K562 (cell line): ENCODE measurements around the gene CCDC148.

Source experiments
- CBX5 ChIP-seq: IDR thresholded peaks from 2 replicates; pipeline ENCODE4 v1.6.1; 2014; ENCODE audit warnings: low read depth, borderline replicate concordance
- ELF1 ChIP-seq: fragments of 200-800 bp; sonication (Bioruptor generic); IDR thresholded peaks from 2 replicates; pipeline ENCODE4 v1.6.1; 2016; ENCODE audit warnings: missing genetic modification characterization, missing compliant biosample characterization
- EZH2 ChIP-seq: IDR thresholded peaks from 2 replicates; pipeline ENCODE4 v1.6.1; 2012; ENCODE audit warnings: low read depth, mild to moderate bottlenecking, inconsistent platforms, low read length, borderline replicate concordance
- GATA2 ChIP-seq: sonication (generic); formaldehyde crosslinking; IDR thresholded peaks from 2 replicates; pipeline ENCODE4 v1.4.0; 2020; ENCODE audit warnings: mild to moderate bottlenecking, missing genetic modification reagents
- HLTF ChIP-seq: fragments of 450-650 bp; IDR thresholded peaks from 2 replicates; pipeline ENCODE4 v1.6.1; 2016
- NR2C2 ChIP-seq, 2 experiments: fragments of 200-800 bp in 1 of 2; sonication (Bioruptor generic) in 1 of 2; sonication (generic) in 1 of 2; formaldehyde crosslinking in 1 of 2; IDR thresholded peaks; 2 replicates each; pipeline versions ENCODE4 v1.6.1 to v1.8.0; 2016 to 2022; ENCODE audit warnings: mild to moderate bottlenecking in 1 of 2, missing compliant biosample characterization in 1 of 2, missing genetic modification characterization in 1 of 2, missing genetic modification reagents in 1 of 2
- SMC3 ChIP-seq: conservative IDR thresholded peaks from 2 replicates; pipeline ENCODE4 v1.6.1; 2011; ENCODE audit warnings: low read depth, low read length, improper control_type of control experiment; ENCODE audit not compliant: insufficient read depth
- TF ChIP-seq, protein P1 (sequence below), 3 experiments: IDR thresholded peaks in 2 of 3; conservative IDR thresholded peaks in 1 of 3; 2 replicates each; pipeline ENCODE4 v1.5.1; 2011 to 2012; ENCODE audit warnings: low read length in 3 of 3, mild to moderate bottlenecking in 3 of 3, control low read depth in 2 of 3, improper control_type of control experiment in 1 of 3, inconsistent platforms in 1 of 3, low read depth in 1 of 3, mixed read lengths in 1 of 3, moderate library complexity in 1 of 3; ENCODE audit not compliant: insufficient read depth in 2 of 3
- TF ChIP-seq, protein P2 (sequence below): fragments of 150-350 bp; IDR thresholded peaks from 2 replicates; pipeline ENCODE4 v1.6.1; 2014; ENCODE audit warnings: low read depth, mild to moderate bottlenecking, low read length, borderline replicate concordance
- TF ChIP-seq, protein P3 (sequence below): sonication (generic); formaldehyde crosslinking; IDR thresholded peaks from 2 replicates; pipeline ENCODE4 v1.8.1; 2023; ENCODE audit warnings: mild to moderate bottlenecking, missing genetic modification reagents
- TF ChIP-seq, protein P4 (sequence below): fragments of 450-650 bp; IDR thresholded peaks from one replicate; pipeline ENCODE4 v1.6.1; 2018; ENCODE audit warnings: mild to moderate bottlenecking, moderate library complexity; ENCODE audit not compliant: partially characterized antibody
- TF ChIP-seq, protein P5 (sequence below), 2 experiments: IDR thresholded peaks; 2 replicates each; pipeline ENCODE4 v1.6.1; 2011; ENCODE audit warnings: borderline replicate concordance in 1 of 2, control low read depth in 1 of 2, low read depth in 1 of 2, low read length in 1 of 2, mild to moderate bottlenecking in 1 of 2, mixed read lengths in 1 of 2, moderate library complexity in 1 of 2; ENCODE audit not compliant: insufficient read depth in 1 of 2, insufficient read length in 1 of 2, poor library complexity in 1 of 2, severe bottlenecking in 1 of 2; ENCODE audit errors: extremely low read depth in 1 of 2
- TF ChIP-seq, protein P6 (sequence below), 2 experiments: fragments of 450-650 bp; IDR thresholded peaks; 2 replicates each; pipeline ENCODE4 v1.6.1; 2016; ENCODE audit warnings: mild to moderate bottlenecking in 2 of 2, borderline replicate concordance in 1 of 2, low read depth in 1 of 2, moderate library complexity in 1 of 2

DNA sequence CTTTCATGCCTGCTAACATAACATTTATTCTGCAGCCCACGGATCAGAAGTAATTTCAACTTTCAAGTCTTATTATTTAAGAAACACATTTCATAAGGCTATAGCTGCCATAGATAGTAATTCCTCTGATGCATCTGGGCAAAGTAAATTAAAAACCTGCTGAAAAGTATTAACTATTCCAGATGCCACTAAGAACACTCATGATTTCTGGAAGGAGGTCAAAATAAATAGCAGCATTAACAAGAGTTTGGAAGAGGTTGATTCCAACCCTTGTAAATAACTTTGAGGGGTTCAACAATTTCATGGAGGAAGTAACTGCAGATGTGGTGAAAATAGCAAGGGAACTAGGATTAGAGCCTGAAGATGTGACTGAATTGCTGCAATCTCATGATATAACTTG is 77.6 kb downstream of the CCDC148 start:
- TF ChIP-seq, protein P1, sequence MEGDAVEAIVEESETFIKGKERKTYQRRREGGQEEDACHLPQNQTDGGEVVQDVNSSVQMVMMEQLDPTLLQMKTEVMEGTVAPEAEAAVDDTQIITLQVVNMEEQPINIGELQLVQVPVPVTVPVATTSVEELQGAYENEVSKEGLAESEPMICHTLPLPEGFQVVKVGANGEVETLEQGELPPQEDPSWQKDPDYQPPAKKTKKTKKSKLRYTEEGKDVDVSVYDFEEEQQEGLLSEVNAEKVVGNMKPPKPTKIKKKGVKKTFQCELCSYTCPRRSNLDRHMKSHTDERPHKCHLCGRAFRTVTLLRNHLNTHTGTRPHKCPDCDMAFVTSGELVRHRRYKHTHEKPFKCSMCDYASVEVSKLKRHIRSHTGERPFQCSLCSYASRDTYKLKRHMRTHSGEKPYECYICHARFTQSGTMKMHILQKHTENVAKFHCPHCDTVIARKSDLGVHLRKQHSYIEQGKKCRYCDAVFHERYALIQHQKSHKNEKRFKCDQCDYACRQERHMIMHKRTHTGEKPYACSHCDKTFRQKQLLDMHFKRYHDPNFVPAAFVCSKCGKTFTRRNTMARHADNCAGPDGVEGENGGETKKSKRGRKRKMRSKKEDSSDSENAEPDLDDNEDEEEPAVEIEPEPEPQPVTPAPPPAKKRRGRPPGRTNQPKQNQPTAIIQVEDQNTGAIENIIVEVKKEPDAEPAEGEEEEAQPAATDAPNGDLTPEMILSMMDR (IDR thresholded peaks at IDR 0.05 in 2 of 3, conservative IDR thresholded peaks at IDR 0.05 in 1 of 3; ENCODE audit: insufficient read depth in 2 of 3, low read depth in 1 of 3, low read length in 3 of 3), result no peak
- TF ChIP-seq, protein P2, sequence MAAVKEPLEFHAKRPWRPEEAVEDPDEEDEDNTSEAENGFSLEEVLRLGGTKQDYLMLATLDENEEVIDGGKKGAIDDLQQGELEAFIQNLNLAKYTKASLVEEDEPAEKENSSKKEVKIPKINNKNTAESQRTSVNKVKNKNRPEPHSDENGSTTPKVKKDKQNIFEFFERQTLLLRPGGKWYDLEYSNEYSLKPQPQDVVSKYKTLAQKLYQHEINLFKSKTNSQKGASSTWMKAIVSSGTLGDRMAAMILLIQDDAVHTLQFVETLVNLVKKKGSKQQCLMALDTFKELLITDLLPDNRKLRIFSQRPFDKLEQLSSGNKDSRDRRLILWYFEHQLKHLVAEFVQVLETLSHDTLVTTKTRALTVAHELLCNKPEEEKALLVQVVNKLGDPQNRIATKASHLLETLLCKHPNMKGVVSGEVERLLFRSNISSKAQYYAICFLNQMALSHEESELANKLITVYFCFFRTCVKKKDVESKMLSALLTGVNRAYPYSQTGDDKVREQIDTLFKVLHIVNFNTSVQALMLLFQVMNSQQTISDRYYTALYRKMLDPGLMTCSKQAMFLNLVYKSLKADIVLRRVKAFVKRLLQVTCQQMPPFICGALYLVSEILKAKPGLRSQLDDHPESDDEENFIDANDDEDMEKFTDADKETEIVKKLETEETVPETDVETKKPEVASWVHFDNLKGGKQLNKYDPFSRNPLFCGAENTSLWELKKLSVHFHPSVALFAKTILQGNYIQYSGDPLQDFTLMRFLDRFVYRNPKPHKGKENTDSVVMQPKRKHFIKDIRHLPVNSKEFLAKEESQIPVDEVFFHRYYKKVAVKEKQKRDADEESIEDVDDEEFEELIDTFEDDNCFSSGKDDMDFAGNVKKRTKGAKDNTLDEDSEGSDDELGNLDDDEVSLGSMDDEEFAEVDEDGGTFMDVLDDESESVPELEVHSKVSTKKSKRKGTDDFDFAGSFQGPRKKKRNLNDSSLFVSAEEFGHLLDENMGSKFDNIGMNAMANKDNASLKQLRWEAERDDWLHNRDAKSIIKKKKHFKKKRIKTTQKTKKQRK, result no peak
- TF ChIP-seq, protein P3, sequence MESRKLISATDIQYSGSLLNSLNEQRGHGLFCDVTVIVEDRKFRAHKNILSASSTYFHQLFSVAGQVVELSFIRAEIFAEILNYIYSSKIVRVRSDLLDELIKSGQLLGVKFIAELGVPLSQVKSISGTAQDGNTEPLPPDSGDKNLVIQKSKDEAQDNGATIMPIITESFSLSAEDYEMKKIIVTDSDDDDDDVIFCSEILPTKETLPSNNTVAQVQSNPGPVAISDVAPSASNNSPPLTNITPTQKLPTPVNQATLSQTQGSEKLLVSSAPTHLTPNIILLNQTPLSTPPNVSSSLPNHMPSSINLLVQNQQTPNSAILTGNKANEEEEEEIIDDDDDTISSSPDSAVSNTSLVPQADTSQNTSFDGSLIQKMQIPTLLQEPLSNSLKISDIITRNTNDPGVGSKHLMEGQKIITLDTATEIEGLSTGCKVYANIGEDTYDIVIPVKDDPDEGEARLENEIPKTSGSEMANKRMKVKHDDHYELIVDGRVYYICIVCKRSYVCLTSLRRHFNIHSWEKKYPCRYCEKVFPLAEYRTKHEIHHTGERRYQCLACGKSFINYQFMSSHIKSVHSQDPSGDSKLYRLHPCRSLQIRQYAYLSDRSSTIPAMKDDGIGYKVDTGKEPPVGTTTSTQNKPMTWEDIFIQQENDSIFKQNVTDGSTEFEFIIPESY (CRISPR knock-in tag), result no peak
- no peak for TF ChIP-seq NR2C2 (CRISPR knock-in tag; IDR thresholded peaks at IDR 0.05)
- TF ChIP-seq NR2C2 (tag; IDR thresholded peaks at IDR 0.05), result no peak
- TF ChIP-seq CBX5, result no peak
- TF ChIP-seq, protein P4, sequence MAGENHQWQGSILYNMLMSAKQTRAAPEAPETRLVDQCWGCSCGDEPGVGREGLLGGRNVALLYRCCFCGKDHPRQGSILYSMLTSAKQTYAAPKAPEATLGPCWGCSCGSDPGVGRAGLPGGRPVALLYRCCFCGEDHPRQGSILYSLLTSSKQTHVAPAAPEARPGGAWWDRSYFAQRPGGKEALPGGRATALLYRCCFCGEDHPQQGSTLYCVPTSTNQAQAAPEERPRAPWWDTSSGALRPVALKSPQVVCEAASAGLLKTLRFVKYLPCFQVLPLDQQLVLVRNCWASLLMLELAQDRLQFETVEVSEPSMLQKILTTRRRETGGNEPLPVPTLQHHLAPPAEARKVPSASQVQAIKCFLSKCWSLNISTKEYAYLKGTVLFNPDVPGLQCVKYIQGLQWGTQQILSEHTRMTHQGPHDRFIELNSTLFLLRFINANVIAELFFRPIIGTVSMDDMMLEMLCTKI, result no peak
- no peak for TF ChIP-seq GATA2 (CRISPR knock-in tag)
- no peak for TF ChIP-seq EZH2
- TF ChIP-seq, protein P5, sequence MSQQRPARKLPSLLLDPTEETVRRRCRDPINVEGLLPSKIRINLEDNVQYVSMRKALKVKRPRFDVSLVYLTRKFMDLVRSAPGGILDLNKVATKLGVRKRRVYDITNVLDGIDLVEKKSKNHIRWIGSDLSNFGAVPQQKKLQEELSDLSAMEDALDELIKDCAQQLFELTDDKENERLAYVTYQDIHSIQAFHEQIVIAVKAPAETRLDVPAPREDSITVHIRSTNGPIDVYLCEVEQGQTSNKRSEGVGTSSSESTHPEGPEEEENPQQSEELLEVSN (IDR thresholded peaks at IDR 0.05; ENCODE audit: borderline replicate concordance in 1 of 2, extremely low read depth in 1 of 2, insufficient read depth in 1 of 2, insufficient read length in 1 of 2, low read depth in 1 of 2, low read length in 1 of 2, poor library complexity in 1 of 2, severe bottlenecking in 1 of 2), result no peak
- TF ChIP-seq HLTF, result no peak
- TF ChIP-seq ELF1, result no peak
- no peak for TF ChIP-seq SMC3
- TF ChIP-seq, protein P6, sequence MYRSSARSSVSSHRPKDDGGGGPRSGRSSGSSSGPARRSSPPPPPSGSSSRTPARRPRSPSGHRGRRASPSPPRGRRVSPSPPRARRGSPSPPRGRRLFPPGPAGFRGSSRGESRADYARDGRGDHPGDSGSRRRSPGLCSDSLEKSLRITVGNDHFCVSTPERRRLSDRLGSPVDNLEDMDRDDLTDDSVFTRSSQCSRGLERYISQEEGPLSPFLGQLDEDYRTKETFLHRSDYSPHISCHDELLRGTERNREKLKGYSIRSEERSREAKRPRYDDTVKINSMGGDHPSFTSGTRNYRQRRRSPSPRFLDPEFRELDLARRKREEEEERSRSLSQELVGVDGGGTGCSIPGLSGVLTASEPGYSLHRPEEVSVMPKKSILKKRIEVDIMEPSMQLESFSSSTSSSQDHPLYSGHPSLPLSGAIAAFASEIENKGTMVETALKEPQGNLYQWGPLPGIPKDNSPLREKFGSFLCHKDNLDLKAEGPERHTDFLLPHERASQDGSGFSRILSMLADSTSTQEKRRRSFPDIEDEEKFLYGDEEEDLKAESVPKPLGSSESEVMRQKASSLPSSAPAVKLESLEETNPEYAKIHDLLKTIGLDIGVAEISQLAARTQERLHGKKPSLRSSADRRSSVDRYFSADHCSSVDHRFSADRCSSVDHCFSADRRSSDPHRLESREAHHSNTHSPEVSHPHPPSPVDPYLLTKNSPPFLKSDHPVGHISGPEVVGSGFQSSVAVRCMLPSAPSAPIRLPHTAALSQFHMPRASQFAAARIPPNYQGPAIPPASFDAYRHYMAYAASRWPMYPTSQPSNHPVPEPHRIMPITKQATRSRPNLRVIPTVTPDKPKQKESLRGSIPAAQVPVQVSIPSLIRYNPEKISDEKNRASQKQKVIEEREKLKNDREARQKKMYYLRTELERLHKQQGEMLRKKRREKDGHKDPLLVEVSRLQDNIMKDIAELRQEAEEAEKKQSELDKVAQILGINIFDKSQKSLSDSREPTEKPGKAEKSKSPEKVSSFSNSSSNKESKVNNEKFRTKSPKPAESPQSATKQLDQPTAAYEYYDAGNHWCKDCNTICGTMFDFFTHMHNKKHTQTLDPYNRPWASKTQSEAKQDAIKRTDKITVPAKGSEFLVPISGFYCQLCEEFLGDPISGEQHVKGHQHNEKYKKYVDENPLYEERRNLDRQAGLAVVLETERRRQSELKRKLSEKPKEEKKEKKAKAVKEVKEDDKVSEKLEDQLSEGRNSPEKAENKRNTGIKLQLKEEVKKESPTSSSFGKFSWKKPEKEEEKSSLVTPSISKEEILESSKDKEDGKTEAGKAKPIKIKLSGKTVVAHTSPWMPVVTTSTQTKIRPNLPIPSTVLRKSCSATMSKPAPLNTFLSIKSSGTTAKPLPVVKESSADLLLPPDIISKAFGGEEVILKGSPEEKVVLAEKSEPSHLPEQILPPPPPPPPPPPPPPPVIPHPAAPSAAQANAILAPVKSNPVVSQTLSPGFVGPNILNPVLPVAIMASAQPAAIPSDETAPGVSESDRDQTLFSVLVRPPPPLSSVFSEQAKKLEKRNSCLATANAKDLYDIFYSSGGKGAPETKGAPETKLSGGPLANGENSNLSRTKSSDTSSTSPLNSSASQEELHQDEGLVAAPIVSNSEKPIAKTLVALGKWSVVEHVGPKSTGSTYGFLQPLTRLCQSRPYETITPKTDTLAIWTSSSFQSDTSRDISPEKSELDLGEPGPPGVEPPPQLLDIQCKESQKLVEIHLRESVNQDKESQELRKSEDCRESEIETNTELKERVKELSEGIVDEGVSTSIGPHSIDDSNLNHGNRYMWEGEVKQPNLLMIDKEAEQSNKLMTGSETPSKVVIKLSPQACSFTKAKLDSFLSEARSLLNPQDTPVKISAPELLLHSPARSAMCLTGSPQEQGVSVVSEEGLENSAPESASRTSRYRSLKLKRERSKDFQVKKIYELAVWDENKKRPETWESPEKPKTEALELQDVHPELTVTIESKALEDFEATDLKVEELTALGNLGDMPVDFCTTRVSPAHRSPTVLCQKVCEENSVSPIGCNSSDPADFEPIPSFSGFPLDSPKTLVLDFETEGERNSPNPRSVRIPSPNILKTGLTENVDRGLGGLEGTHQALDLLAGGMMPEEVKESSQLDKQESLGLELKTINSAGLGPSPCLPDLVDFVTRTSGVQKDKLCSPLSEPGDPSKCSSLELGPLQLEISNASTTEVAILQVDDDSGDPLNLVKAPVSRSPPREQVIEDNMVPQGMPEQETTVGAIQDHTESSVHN (IDR thresholded peaks at IDR 0.05; ENCODE audit: borderline replicate concordance in 1 of 2, low read depth in 1 of 2), result no peak
